HG03175 (cell line): Measurements from ENCODE around the gene SYCN.
"Not testable (repeated sequence)": the region's sequence is repeated elsewhere in the genome, so short reads cannot be mapped to it uniquely, and the experiment has no call there.

Experiments used
- ATAC-seq: cut with Tn5 transposase; IDR thresholded peaks from one replicate; pipeline ENCODE4 v1.9.1; 2021; ENCODE audit warnings: mild to moderate bottlenecking, moderate library complexity; ENCODE audit not compliant: unreplicated experiment

Gene SYCN

GRCh38 chr19:39230096-39230764, 26.2 kb upstream of the SYCN start:
- no peak for ATAC-seq

- no peak for ATAC-seq
Measured at GRCh38 chr19:39224910-39225309, 20.8 kb upstream of the SYCN start.

GRCh38 chr19:39223703-39224279, 19.7 kb upstream of the SYCN start:
- ATAC-seq, result no peak

GRCh38 chr19:39219108-39219507, 15.0 kb upstream of the SYCN start:
- not testable (repeated sequence) for ATAC-seq

- ATAC-seq, result no peak
Measured at GRCh38 chr19:39218230-39219007, 14.4 kb upstream of the SYCN start.

GRCh38 chr19:39217094-39217493, 13.0 kb upstream of the SYCN start:
- ATAC-seq, result no peak

- not testable (repeated sequence) for ATAC-seq
Measured at GRCh38 chr19:39215323-39215722, 11.3 kb upstream of the SYCN start.

GRCh38 chr19:39212375-39212742, 8.3 kb upstream of the SYCN start:
- no peak for ATAC-seq

- no peak for ATAC-seq
Measured at GRCh38 chr19:39211731-39212374, 7.8 kb upstream of the SYCN start.

- no peak for ATAC-seq
Measured at GRCh38 chr19:39209196-39209595, 5.1 kb upstream of the SYCN start.

- no peak for ATAC-seq
Measured at GRCh38 chr19:39208175-39208795, 4.2 kb upstream of the SYCN start.

GRCh38 chr19:39207293-39207836, 3.3 kb upstream of the SYCN start:
- ATAC-seq, result no peak

GRCh38 chr19:39206122-39206521, 2.1 kb upstream of the SYCN start:
- ATAC-seq, result no peak

- ATAC-seq, result no peak
Measured at GRCh38 chr19:39205449-39205764, 1.3 kb upstream of the SYCN start.

GRCh38 chr19:39202998-39203355, 1.1 kb downstream of the SYCN start:
- ATAC-seq, result no peak

GRCh38 chr19:39200803-39201115, 3.3 kb downstream of the SYCN start:
- no peak for ATAC-seq

- no peak for ATAC-seq
Measured at GRCh38 chr19:39200066-39200802, 3.8 kb downstream of the SYCN start.

GRCh38 chr19:39199025-39199424, 5.0 kb downstream of the SYCN start:
- no peak for ATAC-seq

GRCh38 chr19:39197808-39198207, 6.3 kb downstream of the SYCN start:
- no peak for ATAC-seq

- no peak for ATAC-seq
Measured at GRCh38 chr19:39196860-39197562, 7.1 kb downstream of the SYCN start, which contains the start of gene NCCRP1. NCCRP1 (plus strand) TSS chr19:39196964; CDS start chr19:39196983, 19 bp downstream.
